K562 (cell line): ENCODE results near the gene PDE9A. TPM values are rescaled to one million over a fixed set of nuclear protein-coding genes. Genes with fewer than 3 reads are reported as not detected.

ENCODE experiments used
- ATAC-seq: fragments of 200-7000 bp; cut with Tn5 transposase; 3 replicates; pipeline ENCODE4 v1.9.1; 2020; ENCODE audit warnings: moderate library complexity
- BruUV-seq: library from RNA; stranded (reverse); fragments of 400-500 nt; replicated peaks from 2 replicates; lab custom pipeline; 2021; lab: Mats Ljungman, UMichigan
- CTCF ChIA-PET: fragments of 300-600 bp; formaldehyde crosslinking; extraction: SDS; loops from one replicate; lab custom pipeline; 2021; ENCODE audit warnings: low intra/inter-chr PET ratio; lab: Yijun Ruan, JAX
- POLR2A ChIA-PET: fragments of 300-600, 350-650 bp; sonication (Branson Sonifier 250); formaldehyde crosslinking; extraction: SDS; loops from one replicate; lab custom pipeline; 2021; ENCODE audit warnings: antibody characterized with exemption, inconsistent platforms; lab: Yijun Ruan, JAX
- DNase-seq, 4 experiments: peaks; one replicate each; pipeline versions ENCODE4 v3.0.0 to v3.0.0-alpha.2; 2011 to 2018; ENCODE audit warnings: low spot score in 3 of 4, mixed read lengths in 3 of 4; ENCODE audit errors: extremely low read depth in 1 of 4
- FAIRE-seq: peaks from 2 replicates; lab custom pipeline; 2011; peaks lifted over from hg19 to GRCh38; lab: Jason Lieb, UNC
- H2AFZ ChIP-seq: 2 replicates; pipeline ENCODE4 v1.6.0; 2011; ENCODE audit warnings: low read depth, low read length, control low read depth, inconsistent platforms
- H3K27ac ChIP-seq: fragments of 200-600 bp; 3 replicates; pipeline ENCODE4 v1.8.0; 2011; ENCODE audit warnings: low read depth, mild to moderate bottlenecking, control low read depth, inconsistent platforms, low read length, moderate library complexity, mixed read lengths; ENCODE audit errors: extremely low read depth
- H3K27me3 ChIP-seq, 2 experiments: fragments of 300-600 bp in 1 of 2; 2 replicates in 1 of 2; 3 replicates in 1 of 2; pipeline versions ENCODE4 v1.6.0 to v1.8.0; 2011; ENCODE audit warnings: inconsistent platforms in 2 of 2, low read length in 2 of 2, mild to moderate bottlenecking in 1 of 2, mixed read lengths in 1 of 2, moderate library complexity in 1 of 2; ENCODE audit not compliant: control insufficient read depth in 2 of 2, insufficient read depth in 2 of 2
- H3K36me3 ChIP-seq: fragments of 300-600 bp; 3 replicates; pipeline ENCODE4 v1.8.0; 2011; ENCODE audit warnings: mild to moderate bottlenecking, low read length, inconsistent platforms; ENCODE audit not compliant: control insufficient read depth, insufficient read depth
- H3K4me1 ChIP-seq, 2 experiments: fragments of 200-600 bp in 1 of 2; replicated peaks in 1 of 2; 2 replicates in 1 of 2; 3 replicates in 1 of 2; pipeline versions ENCODE4 v1.5.1 to v1.8.0; 2011; ENCODE audit warnings: inconsistent platforms in 2 of 2, low read length in 2 of 2, mild to moderate bottlenecking in 1 of 2, mixed read lengths in 1 of 2, moderate library complexity in 1 of 2; ENCODE audit not compliant: control insufficient read depth in 2 of 2, insufficient read depth in 2 of 2
- H3K4me2 ChIP-seq: 2 replicates; pipeline ENCODE4 v1.6.1; 2011; ENCODE audit warnings: low read length, control low read depth, inconsistent platforms, mixed read lengths; ENCODE audit not compliant: insufficient read depth
- H3K4me3 ChIP-seq: fragments of 200-600 bp; sonication (generic), shearing (Covaris generic); 2 replicates; pipeline ENCODE4 v1.5.1; 2016; ENCODE audit warnings: control low read depth, inconsistent platforms
- H3K79me2 ChIP-seq: fragments of 200-600 bp; 3 replicates; pipeline ENCODE4 v1.8.0; 2011; ENCODE audit warnings: low read length, inconsistent platforms; ENCODE audit not compliant: control insufficient read depth, insufficient read depth
- H3K9ac ChIP-seq, 2 experiments: 2 replicates each; pipeline versions ENCODE4 v1.6.0 to v1.6.1; 2011; ENCODE audit warnings: low read depth in 2 of 2, low read length in 2 of 2, control low read depth in 1 of 2, inconsistent platforms in 1 of 2, mild to moderate bottlenecking in 1 of 2, mixed read lengths in 1 of 2; ENCODE audit not compliant: insufficient read depth in 1 of 2
- H3K9me1 ChIP-seq: one replicate; pipeline ENCODE4 v1.6.0; 2011; ENCODE audit warnings: inconsistent platforms, mild to moderate bottlenecking, low read length, moderate library complexity; ENCODE audit not compliant: control insufficient read depth, insufficient read depth
- H3K9me3 ChIP-seq: replicated peaks from 2 replicates; pipeline ENCODE4 v1.5.1; 2011; ENCODE audit warnings: low read depth, low read length, inconsistent platforms; ENCODE audit not compliant: control insufficient read depth, insufficient read depth
- H4K20me1 ChIP-seq: replicated peaks from 2 replicates; pipeline ENCODE4 v1.6.1; 2011; ENCODE audit warnings: low read length, inconsistent platforms, mixed read lengths; ENCODE audit not compliant: control insufficient read depth, insufficient read depth
- DMBX1 ChIP-seq: fragments of 250-450 bp; sonication (Bioruptor Pico); IDR thresholded peaks from 2 replicates; pipeline ENCODE4 v1.8.0; 2022; ENCODE audit warnings: inconsistent platforms, mild to moderate bottlenecking, moderate library complexity, borderline replicate concordance
- GABPA ChIP-seq: fragments of 200-800 bp; sonication (Bioruptor generic); conservative IDR thresholded peaks from 2 replicates; pipeline ENCODE4 v1.6.1; 2016; ENCODE audit warnings: low read depth, missing genetic modification characterization, missing compliant biosample characterization
- GTF2F1 ChIP-seq: IDR thresholded peaks from 2 replicates; pipeline ENCODE4 v1.6.1; 2011; ENCODE audit warnings: low read depth, low read length, improper control_type of control experiment
- HEY1 ChIP-seq: fragments of 250-450 bp; sonication (Bioruptor Pico); IDR thresholded peaks from 2 replicates; pipeline ENCODE4 v1.5.0; 2020; ENCODE audit warnings: mild to moderate bottlenecking, moderate library complexity, borderline replicate concordance
- NCOR1 ChIP-seq: fragments of 450-650 bp; IDR thresholded peaks from 2 replicates; pipeline ENCODE4 v1.6.1; 2016; ENCODE audit warnings: mild to moderate bottlenecking, moderate library complexity
- PHB2 ChIP-seq: fragments of 450-650 bp; IDR thresholded peaks from 2 replicates; pipeline ENCODE4 v1.6.1; 2017; ENCODE audit warnings: low read depth
- PHF8 ChIP-seq: fragments of 200-600 bp; sonication (generic); IDR thresholded peaks from 2 replicates; pipeline ENCODE4 v1.6.1; 2012; ENCODE audit warnings: mixed run types, mild to moderate bottlenecking, inconsistent platforms, low read length, moderate library complexity, borderline replicate concordance
- U2AF2 ChIP-seq: fragments of 200-400 bp; formaldehyde crosslinking; optimal IDR thresholded peaks from 2 replicates; pipeline ENCODE3; 2017; ENCODE audit warnings: low read depth, mild to moderate bottlenecking, low read length
- ZBTB5 ChIP-seq: fragments of 450-650 bp; IDR thresholded peaks from 2 replicates; pipeline ENCODE4 v1.6.1; 2017; ENCODE audit warnings: antibody characterized with exemption
- ZNF143 ChIP-seq: sonication (generic); formaldehyde crosslinking; IDR thresholded peaks from 2 replicates; pipeline ENCODE4 v1.9.0; 2022; ENCODE audit warnings: mild to moderate bottlenecking, missing genetic modification reagents
- ZNF347 ChIP-seq: fragments of 450-650 bp; formaldehyde crosslinking; IDR thresholded peaks from 2 replicates; pipeline ENCODE4 v1.4.0; 2020; ENCODE audit warnings: low read depth, mild to moderate bottlenecking, moderate library complexity
- WGBS: fragments of 100-300 bp; shearing (Covaris generic); methylation state at CpG from one replicate; pipeline ENCODE4 v1.1.6; 2016; ENCODE audit warnings: low coverage, mixed read lengths; ENCODE audit not compliant: insufficient coverage; ENCODE audit errors: missing lambda C conversion rate; 5-methylcytosine and 5-hydroxymethylcytosine counted together
- in situ Hi-C: fragments of 300-500 bp; cut with MboI; formaldehyde crosslinking; loops from 4 replicates; pipeline ENCODE4 v1.15.0; 2018; ENCODE audit warnings: inconsistent platforms, mixed read lengths
- intact Hi-C: fragments of 100-400 bp; cut with micrococcal nuclease; formaldehyde crosslinking; loops from 2 replicates; pipeline ENCODE4 v1.14.2; 2022
- polyA plus RNA-seq, 8 experiments: library from polyadenylated mRNA; depleted of rRNA in 4 of 8; stranded (reverse) in 5 of 8; unstranded in 3 of 8; fragments of >200 nt; fragmentation: Nextera tagmentation in 2 of 8; fragmentation: Illumina TruSeq in 1 of 8; extraction: Ambion mirVana in 2 of 8; extraction: Trizol in 1 of 8; gene quantifications; 2 replicates each; pipeline versions ENCODE4 v1.2.1 to v1.2.3, GENCODE V29; 2011 to 2014; ENCODE audit warnings: inconsistent platforms in 1 of 8, missing spikeins in 1 of 8
- total RNA-seq, 7 experiments: library from RNA; depleted of rRNA in 6 of 7; stranded (reverse); fragments of >200 nt in 6 of 7; fragmentation: Illumina TruSeq in 2 of 7; extraction: Trizol in 2 of 7; gene quantifications; 2 replicates each; pipeline versions ENCODE4 v1.2.1 to v1.2.3, GENCODE V29; 2011 to 2021; ENCODE audit warnings: low replicate concordance in 1 of 7
- TF ChIP-seq, protein P1 (sequence below): fragments of 200-400 bp; formaldehyde crosslinking; IDR thresholded peaks from 2 replicates; pipeline ENCODE4 v1.6.1; 2017; ENCODE audit warnings: mild to moderate bottlenecking, low read depth, low read length, moderate library complexity

The PDE9A gene
- total and polyA plus RNA-seq, 9 of the 15 experiments (the other 6 are each of a cell fraction or from before 2014, with no cell fraction given): 0.07 to 0.27 TPM; not detected in 7

GRCh38 chr21:42607102-42607501, 46.3 kb upstream of the PDE9A start:
- TF ChIP-seq DMBX1 (CRISPR knock-in tag) (no peak), U2AF2 (no peak), GTF2F1 (no peak)
- DNase-seq: no peak
- Histone ChIP-seq H4K20me1 (no peaks in the 10 kb centered on the region), H2AFZ (no peak overlapping the region), H3K9ac (no peak overlapping the region), H3K79me2 (no peaks in the 10 kb centered on the region), H3K36me3 (no peaks in the 10 kb centered on the region), H3K4me2 (no peak overlapping the region), H3K4me3 (no peak overlapping the region), H3K4me1 (no peaks in the 10 kb centered on the region), H3K27ac (no peak overlapping the region), H3K27me3 (peaks cover 15 to 16% of the 10 kb centered on the region in 2 experiments; a peak in 4 of 5 replicates), H3K9me3 (peaks cover 4% of the 10 kb centered on the region; the same call in 1 of the 2 replicates), H3K9me1 (no peaks in the 10 kb centered on the region)
- in situ Hi-C loops: no loop called here
- no peak for ATAC-seq
- BruUV-seq: no TSS peak
- FAIRE-seq: no peak
- intact Hi-C loops: no loop called here
- ChIA-PET POLR2A (interaction anchor here (0.6 kb wide), 2 partner anchors 9 to 42 kb away, joined by 3 read pairs; no protein-coding TSS in a partner anchor), CTCF (no interaction called here)
- WGBS: 1% methylated on average over 4 of the region's 4 CpGs

GRCh38 chr21:42607525-42608102, 45.8 kb upstream of the PDE9A start:
- Histone ChIP-seq H3K9ac (no peak overlapping the region), H3K36me3 (no peaks in the 10 kb centered on the region), H3K4me3 (no peak overlapping the region), H3K27me3 (peaks cover 15 to 16% of the 10 kb centered on the region in 2 experiments; a peak in 4 of 5 replicates), H3K4me1 (no peaks in the 10 kb centered on the region), H2AFZ (no peak overlapping the region), H3K27ac (no peak overlapping the region), H3K79me2 (no peaks in the 10 kb centered on the region), H3K9me1 (no peaks in the 10 kb centered on the region), H3K4me2 (no peak overlapping the region), H3K9me3 (peaks cover 4% of the 10 kb centered on the region; the same call in 1 of the 2 replicates), H4K20me1 (no peaks in the 10 kb centered on the region)
- intact Hi-C loops: no loop called here
- FAIRE-seq (no peak), ATAC-seq (no peak), DNase-seq (no peak)
- ChIA-PET POLR2A (interaction anchor here (0.6 kb wide), 2 partner anchors 10 to 43 kb away, joined by 3 read pairs; no protein-coding TSS in a partner anchor), CTCF (no interaction called here)
- BruUV-seq: no TSS peak
- in situ Hi-C loops: no loop called here
- 0% methylated on average over 5 of the region's 5 CpGs for WGBS
- TF ChIP-seq HEY1 (CRISPR knock-in tag): no peak
- TF ChIP-seq GABPA (tag): no peak
- no peak for TF ChIP-seq ZBTB5
- TF ChIP-seq, protein P1, sequence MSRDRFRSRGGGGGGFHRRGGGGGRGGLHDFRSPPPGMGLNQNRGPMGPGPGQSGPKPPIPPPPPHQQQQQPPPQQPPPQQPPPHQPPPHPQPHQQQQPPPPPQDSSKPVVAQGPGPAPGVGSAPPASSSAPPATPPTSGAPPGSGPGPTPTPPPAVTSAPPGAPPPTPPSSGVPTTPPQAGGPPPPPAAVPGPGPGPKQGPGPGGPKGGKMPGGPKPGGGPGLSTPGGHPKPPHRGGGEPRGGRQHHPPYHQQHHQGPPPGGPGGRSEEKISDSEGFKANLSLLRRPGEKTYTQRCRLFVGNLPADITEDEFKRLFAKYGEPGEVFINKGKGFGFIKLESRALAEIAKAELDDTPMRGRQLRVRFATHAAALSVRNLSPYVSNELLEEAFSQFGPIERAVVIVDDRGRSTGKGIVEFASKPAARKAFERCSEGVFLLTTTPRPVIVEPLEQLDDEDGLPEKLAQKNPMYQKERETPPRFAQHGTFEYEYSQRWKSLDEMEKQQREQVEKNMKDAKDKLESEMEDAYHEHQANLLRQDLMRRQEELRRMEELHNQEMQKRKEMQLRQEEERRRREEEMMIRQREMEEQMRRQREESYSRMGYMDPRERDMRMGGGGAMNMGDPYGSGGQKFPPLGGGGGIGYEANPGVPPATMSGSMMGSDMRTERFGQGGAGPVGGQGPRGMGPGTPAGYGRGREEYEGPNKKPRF: no peak
- TF ChIP-seq ZNF143 (CRISPR knock-in tag): no peak
- no peak for TF ChIP-seq PHF8
- TF ChIP-seq PHB2: no peak
- TF ChIP-seq ZNF347 (CRISPR knock-in tag): no peak
- no peak for TF ChIP-seq NCOR1
